HCT116 (cell line): ENCODE data around the gene PCSK2. TPM values are rescaled to one million over a fixed set of nuclear protein-coding genes. Genes with fewer than 3 reads are reported as not detected.

Experiments
- ATAC-seq: fragments of 200-7000 bp; cut with Tn5 transposase; 2 replicates; pipeline ENCODE4 v1.9.1; 2020; ENCODE audit warnings: mild to moderate bottlenecking, moderate library complexity
- BruUV-seq: library from RNA; stranded (reverse); fragments of 400-500 nt; replicated peaks from 2 replicates; lab custom pipeline; 2021; lab: Mats Ljungman, UMichigan
- CTCF ChIA-PET: fragments of 300-600 bp; sonication (Branson Sonifier 250); formaldehyde crosslinking; loops from one replicate; lab custom pipeline; 2021; ENCODE audit warnings: antibody characterized with exemption; lab: Charles Lee
- POLR2A ChIA-PET: fragments of 300-600, 350-600 bp; sonication (Branson Sonifier 250); formaldehyde crosslinking; loops from one replicate; lab custom pipeline; 2021; ENCODE audit warnings: antibody characterized with exemption; lab: Charles Lee
- RAD21 ChIA-PET, 2 experiments: fragments of 300-600 bp; sonication (Branson Sonifier 250); formaldehyde crosslinking; loops; one replicate each; lab custom pipeline; 2023; ENCODE audit warnings: low total read pairs in 2 of 2; ENCODE audit not compliant: uncharacterized antibody in 2 of 2, unreplicated experiment in 2 of 2, low non-redundant PET in 1 of 2; lab: Charles Lee
- DNase-seq: peaks from one replicate; pipeline ENCODE4 v3.0.0-alpha.2; 2010; ENCODE audit warnings: low read depth, low spot score
- H2AFZ ChIP-seq: fragments of 200-600 bp; shearing (Covaris generic), sonication (generic); 2 replicates; pipeline ENCODE4 v1.6.1; 2017; ENCODE audit warnings: low read depth, mixed run types, mixed read lengths, antibody characterized with exemption, low read length; ENCODE audit not compliant: poor library complexity, severe bottlenecking
- H3K27ac ChIP-seq: 2 replicates; pipeline ENCODE4 v1.5.1; 2012; ENCODE audit warnings: low read depth, low read length
- H3K27me3 ChIP-seq: fragments of 200-600 bp; sonication (generic); 2 replicates; pipeline ENCODE4 v1.6.1; 2016; ENCODE audit warnings: mixed run types, low read length, mixed read lengths; ENCODE audit not compliant: insufficient read depth
- H3K36me3 ChIP-seq, 2 experiments: fragments of 200-500 bp in 1 of 2; fragments of 200-600 bp in 1 of 2; sonication (Bioruptor generic) in 1 of 2; sonication (generic) in 1 of 2; 2 replicates each; pipeline versions ENCODE4 v1.5.1 to v1.6.1; 2014 to 2016; ENCODE audit warnings: low read length in 2 of 2, inconsistent platforms in 1 of 2, mixed read lengths in 1 of 2, mixed run types in 1 of 2; ENCODE audit not compliant: insufficient read depth in 2 of 2, control insufficient read depth in 1 of 2
- H3K4me1 ChIP-seq, 2 experiments: fragments of 200-600 bp in 1 of 2; sonication (generic) in 1 of 2; 2 replicates each; pipeline versions ENCODE4 v1.5.1 to v1.6.1; 2012 to 2017; ENCODE audit warnings: low read length in 2 of 2, inconsistent platforms in 1 of 2, mild to moderate bottlenecking in 1 of 2, mixed read lengths in 1 of 2, mixed run types in 1 of 2, moderate library complexity in 1 of 2; ENCODE audit not compliant: insufficient read depth in 2 of 2, control insufficient read depth in 1 of 2
- H3K4me2 ChIP-seq: fragments of 200-600 bp; sonication (generic); 2 replicates; pipeline ENCODE4 v1.6.1; 2017; ENCODE audit warnings: mixed run types, low read length, mixed read lengths
- H3K4me3 ChIP-seq, 2 experiments: fragments of 200-600 bp in 1 of 2; sonication (generic) in 1 of 2; replicated peaks in 1 of 2; 2 replicates each; pipeline ENCODE4 v1.5.1; 2011 to 2016; ENCODE audit warnings: low read length in 2 of 2, control low read depth in 1 of 2, low read depth in 1 of 2, mild to moderate bottlenecking in 1 of 2, mixed read lengths in 1 of 2, mixed run types in 1 of 2
- H3K79me2 ChIP-seq: fragments of 200-600 bp; sonication (generic); 2 replicates; pipeline ENCODE4 v1.6.1; 2017; ENCODE audit warnings: mild to moderate bottlenecking, mixed run types, low read length, moderate library complexity, mixed read lengths; ENCODE audit not compliant: insufficient read depth
- H3K9ac ChIP-seq: fragments of 200-600 bp; sonication (generic); 2 replicates; pipeline ENCODE4 v1.6.1; 2016; ENCODE audit warnings: low read length, mixed read lengths
- H3K9me2 ChIP-seq: fragments of 200-600 bp; sonication (generic), shearing (Covaris generic); 2 replicates; pipeline ENCODE4 v1.6.1; 2017; ENCODE audit warnings: mixed run types, mild to moderate bottlenecking, moderate library complexity; ENCODE audit not compliant: insufficient read depth
- H3K9me3 ChIP-seq, 2 experiments: fragments of 200-500 bp in 1 of 2; fragments of 200-600 bp in 1 of 2; sonication (Bioruptor generic) in 1 of 2; sonication (generic) in 1 of 2; 2 replicates each; pipeline ENCODE4 v1.6.1; 2014 to 2017; ENCODE audit warnings: low read length in 2 of 2, mixed read lengths in 2 of 2, inconsistent platforms in 1 of 2, low read depth in 1 of 2, mild to moderate bottlenecking in 1 of 2, mixed run types in 1 of 2, moderate library complexity in 1 of 2; ENCODE audit not compliant: control insufficient read depth in 1 of 2, insufficient read depth in 1 of 2
- H4K20me1 ChIP-seq: fragments of 200-600 bp; sonication (generic), shearing (Covaris generic); 2 replicates; pipeline ENCODE4 v1.6.1; 2017; ENCODE audit warnings: mixed run types, mild to moderate bottlenecking, moderate library complexity; ENCODE audit not compliant: insufficient read depth
- CEBPB ChIP-seq: IDR thresholded peaks from 2 replicates; pipeline ENCODE4 v1.6.1; 2012; ENCODE audit warnings: low read depth
- CTCF ChIP-seq, 3 experiments: fragments of 200-600 bp in 1 of 3; sonication (generic) in 1 of 3; IDR thresholded peaks in 2 of 3; conservative IDR thresholded peaks in 1 of 3; 2 replicates each; pipeline ENCODE4 v1.5.1; 2012 to 2017; ENCODE audit warnings: low read depth in 2 of 3, low read length in 2 of 3, antibody characterized with exemption in 1 of 3, borderline replicate concordance in 1 of 3, control low read depth in 1 of 3, mild to moderate bottlenecking in 1 of 3, mixed read lengths in 1 of 3, mixed run types in 1 of 3, moderate library complexity in 1 of 3; ENCODE audit not compliant: insufficient read depth in 1 of 3
- EGR1 ChIP-seq: IDR thresholded peaks from 2 replicates; pipeline ENCODE4 v1.6.1; 2012; ENCODE audit warnings: low read depth
- EZH2phosphoT487 ChIP-seq: fragments of 200-600 bp; IDR thresholded peaks from 2 replicates; pipeline ENCODE4 v1.6.1; 2018; ENCODE audit warnings: antibody characterized with exemption, borderline replicate concordance
- JUND ChIP-seq: IDR thresholded peaks from 2 replicates; pipeline ENCODE4 v1.6.1; 2012
- MAX ChIP-seq: IDR thresholded peaks from 2 replicates; pipeline ENCODE4 v1.6.1; 2012
- POLR2AphosphoS5 ChIP-seq: IDR thresholded peaks from 2 replicates; pipeline ENCODE4 v1.6.1; 2011; ENCODE audit warnings: mild to moderate bottlenecking, low read depth, low read length, moderate library complexity
- SP1 ChIP-seq: IDR thresholded peaks from 2 replicates; pipeline ENCODE4 v1.6.1; 2012; ENCODE audit warnings: low read depth
- SRF ChIP-seq: IDR thresholded peaks from 2 replicates; pipeline ENCODE4 v1.6.1; 2012; ENCODE audit warnings: low read depth
- YY1 ChIP-seq: IDR thresholded peaks from 2 replicates; pipeline ENCODE4 v1.6.1; 2011; ENCODE audit warnings: low read length, low read depth, moderate library complexity, mild to moderate bottlenecking; ENCODE audit not compliant: insufficient replicate concordance; ENCODE audit errors: extremely low read depth
- ZBTB33 ChIP-seq: IDR thresholded peaks from 2 replicates; pipeline ENCODE4 v1.6.1; 2011; ENCODE audit warnings: mild to moderate bottlenecking, low read length, moderate library complexity; ENCODE audit not compliant: insufficient replicate concordance; ENCODE audit errors: extremely low read depth
- ZNF274 ChIP-seq: fragments of 200-500 bp; sonication (Bioruptor generic); IDR thresholded peaks from 2 replicates; pipeline ENCODE4 v1.6.1; 2014; ENCODE audit warnings: mild to moderate bottlenecking, low read depth, low read length, inconsistent platforms
- intact Hi-C: fragments of 100-400 bp; cut with micrococcal nuclease; formaldehyde crosslinking; loops from 2 replicates; pipeline ENCODE4 v1.10.0; 2022
- total RNA-seq: library from RNA; stranded (reverse); gene quantifications from one replicate; pipeline ENCODE4 v1.2.1, GENCODE V29; 2021; ENCODE audit not compliant: unreplicated experiment

PCSK2 gene
- total RNA-seq, 1 experiment from 2014 or later, result not detected

- Histone ChIP-seq H3K9me2 (no peaks in the 10 kb centered on the region), H3K4me2 (no peak overlapping the region), H3K4me1 (no peaks in the 10 kb centered on the region), H3K79me2 (no peaks in the 10 kb centered on the region), H3K4me3 (no peak overlapping the region), H4K20me1 (no peaks in the 10 kb centered on the region), H3K27ac (no peak overlapping the region), H2AFZ (no peak overlapping the region), H3K9ac (no peak overlapping the region), H3K9me3 (no peaks in the 10 kb centered on the region), H3K27me3 (peaks cover 25% of the 10 kb centered on the region), H3K36me3 (no peaks in the 10 kb centered on the region)
- ATAC-seq (no peak), DNase-seq (no peak)
- no peak for TF ChIP-seq MAX
- no peak for TF ChIP-seq YY1
- no peak for TF ChIP-seq JUND
- TF ChIP-seq SP1, result no peak
- no peak for TF ChIP-seq EZH2phosphoT487
- intact Hi-C loops, result no loop called here
- no TSS peak for BruUV-seq
- ChIA-PET POLR2A (no interaction called here), CTCF (no interaction called here), RAD21 (no interaction called here)
These were observed 29.8 kb upstream of the PCSK2 start for GRCh38 chr20:17197041-17197440.

- Histone ChIP-seq H3K9me2 (no peaks in the 10 kb centered on the region), H3K4me3 (no peak overlapping the region), H3K9me3 (no peaks in the 10 kb centered on the region), H3K27me3 (peaks cover 34% of the 10 kb centered on the region), H3K9ac (no peak overlapping the region), H3K4me2 (no peak overlapping the region), H3K27ac (no peak overlapping the region), H4K20me1 (no peaks in the 10 kb centered on the region), H2AFZ (no peak overlapping the region), H3K36me3 (no peaks in the 10 kb centered on the region), H3K4me1 (no peaks in the 10 kb centered on the region), H3K79me2 (no peaks in the 10 kb centered on the region)
- BruUV-seq, result no TSS peak
- ChIA-PET RAD21 (no interaction called here), CTCF (no interaction called here), POLR2A (no interaction called here)
- no peak for ATAC-seq
- intact Hi-C loops, result no loop called here
- no peak for DNase-seq
- TF ChIP-seq SRF (no peak), CEBPB (no peak), SP1 (no peak), ZBTB33 (no peak), POLR2AphosphoS5 (no peak), ZNF274 (no peak), EZH2phosphoT487 (no peak), CTCF (IDR thresholded peaks at IDR 0.05 in 2 of 3, conservative IDR thresholded peaks at IDR 0.05 in 1 of 3; ENCODE audit: borderline replicate concordance in 1 of 3, insufficient read depth in 1 of 3, low read depth in 2 of 3, low read length in 2 of 3) (no peak), YY1 (no peak), EGR1 (no peak), JUND (no peak)
These were observed 24.8 kb upstream of the PCSK2 start for GRCh38 chr20:17202030-17202429.
